ENCODE data around the gene HSPA1L.
"Not testable (repeated sequence)": the region's sequence is repeated elsewhere in the genome, so short reads cannot be mapped to it uniquely, and the experiment has no call there.

HSPA1L gene

DNA sequence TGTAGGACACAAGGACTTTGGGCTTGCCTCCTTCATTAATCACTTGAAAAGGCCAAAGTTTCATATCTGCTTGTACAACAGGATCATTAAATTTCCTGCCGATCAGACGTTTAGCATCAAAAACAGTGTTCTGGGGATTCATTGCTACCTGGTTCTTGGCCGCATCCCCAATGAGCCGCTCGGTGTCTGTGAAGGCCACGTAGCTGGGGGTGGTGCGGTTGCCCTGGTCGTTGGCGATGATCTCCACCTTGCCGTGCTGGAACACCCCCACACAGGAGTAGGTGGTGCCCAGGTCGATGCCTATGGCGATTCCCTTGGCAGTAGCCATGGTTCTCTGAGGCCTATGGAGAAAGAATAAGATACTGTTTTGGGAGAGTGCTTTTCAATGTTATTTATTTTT, 3.4 kb downstream of the HSPA1L start:
- no peak for DNase-seq

DNA sequence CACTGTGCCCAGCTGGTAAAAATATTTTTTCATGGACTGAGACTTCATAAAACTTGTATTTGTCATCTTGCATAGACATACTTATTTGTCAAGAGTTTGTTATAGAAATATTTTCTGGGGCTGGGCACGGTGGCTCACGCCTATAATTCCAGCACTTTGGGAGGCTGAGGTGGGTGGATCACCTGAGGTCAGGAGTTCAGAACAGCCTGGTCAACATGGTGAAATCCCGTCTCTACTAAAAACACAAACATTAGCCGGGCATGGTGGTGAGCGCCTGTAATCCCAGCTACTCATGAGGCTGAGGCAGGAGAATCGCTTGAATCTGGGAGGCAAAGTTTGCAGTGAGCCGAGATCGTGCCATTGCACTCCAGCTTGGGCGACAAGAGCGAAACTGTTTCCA, 6.5 kb downstream of the HSPA1L start:
- DNase-seq, result not testable (repeated sequence)

- DNase-seq, result peak; percentile 96
Observed at GRCh38 chr6:31806470-31807272, 8.4 kb downstream of the HSPA1L start, which contains the start of gene LSM2. TSS of gene LSM2 (minus strand) at chr6:31806966. CDS start at chr6:31806757, 209 bp downstream.

GRCh38 chr6:31805939-31806469, 9.1 kb downstream of the HSPA1L start:
- DNase-seq, result no peak

- DNase-seq, result not testable (repeated sequence)
Observed at GRCh38 chr6:31801031-31801927, 13.8 kb downstream of the HSPA1L start.

GRCh38 chr6:31799781-31800180, 15.3 kb downstream of the HSPA1L start:
- DNase-seq, result no peak

DNA sequence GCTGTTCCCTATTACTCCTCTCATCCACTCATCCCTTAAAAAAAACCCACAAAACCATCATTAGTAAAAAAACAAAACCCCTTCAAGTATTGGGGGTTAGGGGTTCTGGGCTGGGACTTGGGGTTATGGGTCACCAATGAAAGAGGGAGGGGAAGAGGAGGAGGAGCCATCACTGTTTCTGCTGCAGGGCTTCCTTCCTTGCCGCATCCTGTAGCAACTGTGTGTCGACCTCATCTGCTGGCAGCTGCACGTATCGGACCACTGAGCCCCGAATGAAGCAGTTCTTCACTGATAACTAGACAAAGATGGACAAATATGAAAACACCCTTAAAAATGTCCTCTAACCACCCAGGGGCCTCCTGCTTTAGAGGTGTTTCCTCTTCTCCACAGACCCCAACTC, 17.5 kb downstream of the HSPA1L start:
- no peak for DNase-seq

DNA sequence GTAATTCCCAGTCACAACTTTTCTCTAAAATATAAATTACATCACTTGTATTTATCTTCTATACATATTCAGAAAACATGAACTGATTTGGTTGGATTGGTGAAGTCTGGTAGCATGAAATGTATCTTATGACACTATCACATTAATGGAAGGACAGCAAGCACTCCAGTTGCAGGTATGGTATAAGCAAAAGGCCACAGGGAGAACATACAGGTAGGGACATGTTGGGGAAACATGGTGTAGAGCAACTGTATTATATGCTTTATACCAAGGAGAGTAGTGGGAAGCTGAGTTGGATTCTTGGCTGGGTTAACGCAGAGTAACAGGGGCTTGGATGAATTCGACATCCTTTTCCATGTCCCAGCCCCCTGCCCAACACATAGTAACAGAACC, 18.1 kb downstream of the HSPA1L start:
- no peak for DNase-seq

DNA sequence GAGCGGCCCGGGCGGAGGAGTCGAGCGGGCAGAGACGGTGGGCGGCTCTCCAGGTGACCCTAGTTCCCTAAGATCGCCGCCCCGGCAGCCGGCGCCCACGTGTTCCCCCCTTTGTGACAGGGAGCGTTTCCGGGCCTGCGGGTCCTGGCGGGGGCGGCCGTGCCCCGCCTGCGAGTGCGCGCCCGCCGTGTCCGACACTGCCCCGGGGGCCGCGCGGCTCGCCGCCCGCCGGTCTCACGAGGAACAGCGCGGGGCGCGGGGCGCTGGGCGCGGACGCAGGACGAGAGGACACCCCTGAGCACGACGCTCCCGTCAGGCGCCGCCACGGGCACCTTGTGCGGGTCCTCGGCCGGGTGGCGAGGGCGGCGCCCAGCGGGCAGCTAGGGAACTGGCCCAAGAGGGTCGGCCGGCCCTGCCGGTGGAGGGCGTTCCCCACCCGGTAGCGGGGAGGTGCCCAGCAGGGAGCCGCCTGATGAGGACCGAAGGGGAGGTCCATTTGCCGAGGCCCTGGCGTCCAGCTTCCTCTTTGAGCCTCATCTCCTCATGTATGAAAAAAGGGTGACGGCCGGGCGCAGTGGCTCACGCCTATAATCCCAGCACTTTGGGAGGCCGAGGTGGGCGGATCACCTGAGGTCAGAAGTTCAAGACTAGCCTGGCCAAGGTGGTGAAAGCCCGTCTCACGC, 19.3 kb downstream of the HSPA1L start, which contains the start of gene VARS1:
Gene VARS1 (minus strand): TSS at position 137 of the 683 bp plus-strand sequence. CDS start 535 bp downstream, outside the sequence.
- DNase-seq, result peak; percentile 88

GRCh38 chr6:31794866-31795615, 20.0 kb downstream of the HSPA1L start:
- DNase-seq, result peak; percentile 35

- peak; percentile 36 for DNase-seq
Observed at GRCh38 chr6:31794294-31794865, 20.7 kb downstream of the HSPA1L start.

- not testable (repeated sequence) for DNase-seq
Observed at GRCh38 chr6:31793927-31794245, 21.2 kb downstream of the HSPA1L start.

GRCh38 chr6:31792761-31793171, 22.3 kb downstream of the HSPA1L start:
- no peak for DNase-seq

DNA sequence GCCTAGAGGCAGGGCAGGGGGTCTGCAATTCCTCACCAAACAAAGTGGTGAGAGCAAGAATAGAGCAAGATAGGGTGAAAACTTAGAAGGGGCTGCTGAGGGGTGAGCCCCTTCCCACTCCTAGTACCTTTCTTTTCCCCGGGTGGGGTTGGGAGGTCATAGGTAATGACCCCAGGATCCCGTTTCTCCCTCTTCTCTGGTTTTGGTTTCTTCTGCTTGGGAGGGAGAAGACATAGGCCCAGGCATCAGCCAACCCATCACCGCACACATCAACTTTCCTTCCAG, 23.1 kb downstream of the HSPA1L start:
- DNase-seq, result no peak

- peak; percentile 50 for DNase-seq
Observed at GRCh38 chr6:31791324-31792089, 23.6 kb downstream of the HSPA1L start.

DNA sequence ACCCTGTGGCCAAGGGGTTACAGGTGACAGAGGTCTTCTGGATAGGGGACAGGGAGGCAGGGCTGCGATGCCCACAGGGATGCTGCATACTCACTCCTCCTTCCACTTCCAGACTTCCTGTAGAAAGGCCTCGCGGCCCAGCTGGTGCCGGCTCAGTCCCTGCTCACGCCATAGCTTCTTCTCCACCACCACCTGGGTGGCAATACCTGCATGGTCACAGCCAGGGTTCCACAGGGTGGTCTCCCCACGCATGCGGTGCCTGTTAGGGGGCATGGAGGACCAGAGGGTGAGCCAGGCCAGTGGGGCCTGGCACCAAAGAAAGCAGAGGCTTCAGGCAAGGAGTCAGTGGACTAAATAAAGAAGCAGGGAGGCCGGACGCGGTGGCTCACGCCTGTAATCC, 29.6 kb downstream of the HSPA1L start:
- DNase-seq, result no peak

- no peak for DNase-seq
Observed at GRCh38 chr6:31784098-31784925, 30.8 kb downstream of the HSPA1L start.

DNA sequence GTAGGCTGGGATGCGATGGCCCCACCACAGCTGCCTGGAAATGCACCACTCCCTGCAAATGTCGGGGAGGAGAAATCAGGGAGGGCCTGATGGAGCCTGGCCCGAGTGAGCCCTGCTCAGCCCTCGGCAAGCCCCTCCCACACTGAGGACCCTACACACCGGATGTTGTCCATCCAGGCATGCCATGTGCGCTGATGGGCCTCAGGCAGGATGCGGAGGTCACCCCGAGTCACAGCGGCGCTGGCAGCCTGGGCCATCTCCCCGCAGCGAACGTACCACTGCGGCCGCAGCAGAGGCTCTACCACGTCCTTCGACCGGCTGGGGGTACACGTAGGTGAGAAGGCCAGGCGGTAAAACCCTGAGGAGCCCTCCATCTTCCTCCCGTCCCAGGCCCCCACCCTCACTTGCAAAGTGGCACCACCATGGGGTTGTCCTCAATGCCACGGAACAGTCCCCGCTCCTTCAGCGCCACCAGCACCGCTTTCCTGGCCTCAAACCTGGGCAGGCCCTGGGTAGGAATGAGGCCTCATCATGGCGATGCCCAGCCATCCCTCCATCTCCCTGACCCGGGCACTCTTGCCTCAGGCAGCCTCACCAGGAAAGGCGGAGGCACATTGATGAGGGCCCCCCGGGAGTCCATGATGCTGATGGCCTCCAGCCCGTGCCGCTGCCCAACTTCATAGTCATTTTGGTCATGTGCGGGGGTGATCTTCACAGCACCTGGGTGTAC, 32.8 kb downstream of the HSPA1L start:
- no peak for DNase-seq

All from fibroblast of skin of right quadriceps (primary cell).